Measurements from ENCODE around the gene SMOC2. TPM values are rescaled to one million over a fixed set of nuclear protein-coding genes. Genes with fewer than 3 reads are reported as not detected.

SMOC2 gene
- total RNA-seq, 3 donors from 2014 or later (not counting 1 experiment from before 2014, with no cell fraction given), result not detected

DNA sequence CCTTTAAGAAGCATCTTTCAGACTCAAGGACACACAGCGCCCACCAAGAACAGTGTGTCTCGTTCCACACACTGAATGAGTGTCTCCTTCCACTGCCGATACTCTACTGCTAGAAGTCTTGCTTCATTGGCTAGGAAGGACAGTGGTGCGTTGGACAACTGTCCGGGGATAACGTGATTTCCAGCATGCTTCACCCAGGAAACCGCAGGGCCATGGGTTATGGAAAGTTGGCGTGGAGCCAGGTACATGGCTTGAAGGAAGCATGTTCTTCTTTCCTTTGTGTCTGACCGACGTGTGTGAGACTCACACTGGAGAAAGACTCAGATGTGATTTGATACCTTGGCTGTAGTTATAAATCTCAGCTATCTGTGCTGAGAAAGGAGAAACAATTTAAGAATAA lies 73.2 kb downstream of the SMOC2 start:
- H3K36me3 Mint-ChIP-seq, result no peaks in the 10 kb centered on the region
- no peaks in the 10 kb centered on the region for H3K36me3 ChIP-seq (ENCODE audit: control insufficient read depth, insufficient read depth, low read length)
- H3K4me1 ChIP-seq (ENCODE audit: control insufficient read depth, insufficient read depth, low read length), result no peaks in the 10 kb centered on the region
- TF ChIP-seq, protein P1, sequence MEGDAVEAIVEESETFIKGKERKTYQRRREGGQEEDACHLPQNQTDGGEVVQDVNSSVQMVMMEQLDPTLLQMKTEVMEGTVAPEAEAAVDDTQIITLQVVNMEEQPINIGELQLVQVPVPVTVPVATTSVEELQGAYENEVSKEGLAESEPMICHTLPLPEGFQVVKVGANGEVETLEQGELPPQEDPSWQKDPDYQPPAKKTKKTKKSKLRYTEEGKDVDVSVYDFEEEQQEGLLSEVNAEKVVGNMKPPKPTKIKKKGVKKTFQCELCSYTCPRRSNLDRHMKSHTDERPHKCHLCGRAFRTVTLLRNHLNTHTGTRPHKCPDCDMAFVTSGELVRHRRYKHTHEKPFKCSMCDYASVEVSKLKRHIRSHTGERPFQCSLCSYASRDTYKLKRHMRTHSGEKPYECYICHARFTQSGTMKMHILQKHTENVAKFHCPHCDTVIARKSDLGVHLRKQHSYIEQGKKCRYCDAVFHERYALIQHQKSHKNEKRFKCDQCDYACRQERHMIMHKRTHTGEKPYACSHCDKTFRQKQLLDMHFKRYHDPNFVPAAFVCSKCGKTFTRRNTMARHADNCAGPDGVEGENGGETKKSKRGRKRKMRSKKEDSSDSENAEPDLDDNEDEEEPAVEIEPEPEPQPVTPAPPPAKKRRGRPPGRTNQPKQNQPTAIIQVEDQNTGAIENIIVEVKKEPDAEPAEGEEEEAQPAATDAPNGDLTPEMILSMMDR (IDR thresholded peaks at IDR 0.05), result no peak
- no peak for DNase-seq
- peaks cover 0 to 1% of the 10 kb centered on the region in 2 donors for H3K27me3 Mint-ChIP-seq (ENCODE audit: low read depth in 2 of 2)
- no peaks in the 10 kb centered on the region for H3K27me3 ChIP-seq (ENCODE audit: control insufficient read depth, insufficient read depth, low read length)
- ATAC-seq, result no peak
- no peak overlapping the region for H3K27ac ChIP-seq (ENCODE audit: low read length)
- H3K9me3 Mint-ChIP-seq, result no peaks in the 10 kb centered on the region
- H3K4me1 Mint-ChIP-seq, result no peaks in the 10 kb centered on the region
- intact Hi-C loops (cut with micrococcal nuclease), result no loop called here
- H3K4me3 ChIP-seq (ENCODE audit: low read length), result no peak overlapping the region
- no peak overlapping the region for H3K4me3 Mint-ChIP-seq
- 74% methylated on average over 8 of the region's 10 CpGs for WGBS (ENCODE audit: insufficient coverage)
- no peak overlapping the region for H3K27ac Mint-ChIP-seq
- no peaks in the 10 kb centered on the region for H3K9me3 ChIP-seq (ENCODE audit: control insufficient read depth, insufficient read depth, low read length)

DNA sequence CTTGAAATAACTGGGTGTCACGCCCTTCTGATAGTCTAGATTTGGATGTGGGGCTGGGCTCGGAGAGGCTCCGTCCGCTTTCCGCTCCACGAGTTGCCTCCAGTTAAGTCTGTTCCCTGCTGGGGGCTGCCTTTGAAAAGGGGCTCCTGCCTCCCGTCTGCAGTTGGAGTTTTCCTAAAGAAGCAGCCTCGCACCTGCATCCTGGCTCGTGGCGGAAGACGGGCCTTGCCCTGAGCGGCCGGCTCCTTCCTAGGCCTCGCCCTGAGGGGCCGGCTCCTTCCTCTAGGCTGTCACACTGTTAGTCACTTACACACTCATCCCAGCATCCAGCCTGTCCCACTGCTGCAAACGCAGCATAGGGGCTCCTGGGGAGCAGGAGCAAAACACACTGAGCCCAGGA lies 74.4 kb downstream of the SMOC2 start:
- no peaks in the 10 kb centered on the region for H3K9me3 ChIP-seq (ENCODE audit: control insufficient read depth, insufficient read depth, low read length)
- Mint-ChIP-seq H3K27me3 (ENCODE audit: low read depth in 2 of 2) (no peaks in the 10 kb centered on the region), H3K36me3 (no peaks in the 10 kb centered on the region), H3K9me3 (no peaks in the 10 kb centered on the region), H3K4me1 (no peaks in the 10 kb centered on the region), H3K27ac (no peak overlapping the region), H3K4me3 (no peak overlapping the region)
- TF ChIP-seq, protein P1 (IDR thresholded peaks at IDR 0.05), result no peak
- no peaks in the 10 kb centered on the region for H3K36me3 ChIP-seq (ENCODE audit: control insufficient read depth, insufficient read depth, low read length)
- WGBS (ENCODE audit: insufficient coverage), result 68% methylated on average over 16 of the region's 16 CpGs
- intact Hi-C loops (cut with micrococcal nuclease), result no loop called here
- H3K27me3 ChIP-seq (ENCODE audit: control insufficient read depth, insufficient read depth, low read length), result no peaks in the 10 kb centered on the region
- DNase-seq (no peak), ATAC-seq (no peak)
- H3K4me3 ChIP-seq (ENCODE audit: low read length), result no peak overlapping the region
- H3K4me1 ChIP-seq (ENCODE audit: control insufficient read depth, insufficient read depth, low read length), result no peaks in the 10 kb centered on the region
- H3K27ac ChIP-seq (ENCODE audit: low read length), result no peak overlapping the region

DNA sequence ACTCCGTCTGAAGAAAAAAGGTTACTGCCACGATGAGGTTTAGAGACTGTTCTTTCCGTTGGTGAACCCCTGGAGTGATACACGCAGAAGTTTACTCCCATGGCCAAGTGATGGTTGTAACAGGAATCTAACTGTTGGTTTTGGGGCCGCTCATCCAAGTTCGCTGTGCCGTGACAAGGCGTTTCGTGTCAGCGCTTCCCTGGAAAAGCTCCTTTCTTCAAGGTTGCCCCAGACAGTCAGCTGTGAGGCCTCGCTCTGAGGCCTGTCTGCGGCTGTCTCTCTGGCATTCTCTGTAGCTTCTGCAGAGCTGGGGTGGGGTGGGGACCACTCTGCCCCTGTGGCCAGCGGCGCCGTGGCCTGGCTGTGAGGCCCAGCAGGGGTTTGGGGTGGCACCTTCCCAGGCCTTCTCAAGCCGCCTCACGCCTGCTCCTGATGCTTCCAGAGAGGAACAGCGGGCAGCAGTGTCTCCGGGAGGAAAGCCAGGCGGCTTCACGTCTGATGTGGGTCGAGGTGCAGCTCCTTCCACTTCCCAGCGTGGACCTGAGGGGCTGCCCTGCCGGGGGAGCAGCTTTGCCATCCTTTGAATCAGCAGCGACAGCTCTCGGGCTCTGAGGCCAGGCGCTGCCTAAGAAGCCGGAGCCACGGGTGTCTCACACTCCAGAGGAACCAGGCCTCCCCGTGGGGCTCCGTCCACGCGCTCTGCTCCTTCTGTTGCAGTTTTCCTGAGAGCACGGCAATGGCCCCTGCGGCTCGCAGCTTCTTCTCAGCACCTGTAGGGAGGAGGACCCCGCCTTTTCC lies 76.2 kb downstream of the SMOC2 start:
- no peaks in the 10 kb centered on the region for H3K4me1 ChIP-seq (ENCODE audit: control insufficient read depth, insufficient read depth, low read length)
- H3K9me3 ChIP-seq (ENCODE audit: control insufficient read depth, insufficient read depth, low read length), result no peaks in the 10 kb centered on the region
- no peak overlapping the region for H3K27ac ChIP-seq (ENCODE audit: low read length)
- H3K4me3 Mint-ChIP-seq, result no peak overlapping the region
- no peaks in the 10 kb centered on the region for H3K4me1 Mint-ChIP-seq
- H3K27me3 ChIP-seq (ENCODE audit: control insufficient read depth, insufficient read depth, low read length), result no peaks in the 10 kb centered on the region
- H3K9me3 Mint-ChIP-seq, result no peaks in the 10 kb centered on the region
- H3K4me3 ChIP-seq (ENCODE audit: low read length), result no peak overlapping the region
- DNase-seq, result no peak
- no peak for ATAC-seq
- H3K27ac Mint-ChIP-seq, result no peak overlapping the region
- WGBS (ENCODE audit: insufficient coverage), result 91% methylated on average over 37 of the region's 37 CpGs
- H3K36me3 ChIP-seq (ENCODE audit: control insufficient read depth, insufficient read depth, low read length), result no peaks in the 10 kb centered on the region
- TF ChIP-seq, protein P1 (IDR thresholded peaks at IDR 0.05), result no peak
- H3K36me3 Mint-ChIP-seq, result no peaks in the 10 kb centered on the region
- intact Hi-C loops (cut with micrococcal nuclease), result no loop called here
- H3K27me3 Mint-ChIP-seq (ENCODE audit: low read depth in 2 of 2), result peaks cover 0 to under 1% of the 10 kb centered on the region in 2 donors
